OCI-LY3 (cell line): ENCODE measurements around the gene NRXN3.

Experiments
- H2AFZ ChIP-seq: fragments of 200-600, 300-600 bp; shearing (Covaris generic); 2 replicates; pipeline ENCODE4 v1.6.0; 2014; ENCODE audit warnings: antibody characterized with exemption, low read depth, low read length
- H3K27ac ChIP-seq: fragments of 200-600, 300-600 bp; sonication (generic); 2 replicates; pipeline ENCODE4 v1.5.1; 2014; ENCODE audit warnings: mild to moderate bottlenecking, low read length, moderate library complexity, mixed read lengths
- H3K27me3 ChIP-seq: fragments of 200-600, 300-600 bp; sonication (generic); 2 replicates; pipeline ENCODE4 v1.6.1; 2014; ENCODE audit warnings: low read depth, low read length, mixed read lengths
- H3K36me3 ChIP-seq: fragments of 200-600, 300-600 bp; sonication (generic); replicated peaks from 2 replicates; pipeline ENCODE3; 2014; ENCODE audit warnings: low read depth, low read length, mixed read lengths
- H3K4me1 ChIP-seq: fragments of 300-600, 200-600 bp; sonication (generic); 2 replicates; pipeline ENCODE4 v1.6.1; 2014; ENCODE audit warnings: low read length, mixed read lengths
- H3K4me2 ChIP-seq: fragments of 200-600, 300-600 bp; sonication (generic); 2 replicates; pipeline ENCODE4 v1.6.1; 2014; ENCODE audit warnings: low read length, mixed read lengths
- H3K4me3 ChIP-seq: fragments of 300-600, 200-600 bp; sonication (generic); 2 replicates; pipeline ENCODE4 v1.5.1; 2014; ENCODE audit warnings: antibody characterized with exemption, mild to moderate bottlenecking, low read length, moderate library complexity
- H3K79me2 ChIP-seq: fragments of 300-600, 200-600 bp; shearing (Covaris generic); 2 replicates; pipeline ENCODE4 v1.6.1; 2014; ENCODE audit warnings: mild to moderate bottlenecking, low read length, mixed read lengths
- H3K9ac ChIP-seq: fragments of 300-600, 200-600 bp; shearing (Covaris generic); 2 replicates; pipeline ENCODE4 v1.6.0; 2014; ENCODE audit warnings: mild to moderate bottlenecking, low read length, moderate library complexity
- H3K9me3 ChIP-seq: fragments of 200-600, 300-600 bp; shearing (Covaris generic); 2 replicates; pipeline ENCODE4 v1.6.1; 2014; ENCODE audit warnings: low read length, mixed read lengths; ENCODE audit not compliant: insufficient read depth
- H4K20me1 ChIP-seq: fragments of 200-600, 300-600 bp; sonication (generic); 2 replicates; pipeline ENCODE4 v1.6.1; 2016; ENCODE audit warnings: low read length, mixed read lengths; ENCODE audit not compliant: insufficient read depth
- CTCF ChIP-seq: fragments of 200-600, 300-600 bp; sonication (generic); IDR thresholded peaks from 2 replicates; pipeline ENCODE4 v1.5.1; 2014; ENCODE audit warnings: antibody characterized with exemption, low read length, low read depth
- EZH2phosphoT487 ChIP-seq: fragments of 200-600 bp; shearing (Covaris generic); IDR thresholded peaks from 2 replicates; pipeline ENCODE4 v1.6.1; 2018; ENCODE audit warnings: antibody characterized with exemption, mixed run types, low read depth

The NRXN3 gene

GRCh38 chr14:79665556-79665955, 1495.4 kb downstream of the NRXN3 start:
- no peak overlapping the region for H3K9ac ChIP-seq

GRCh38 chr14:79668951-79669350, 1498.8 kb downstream of the NRXN3 start:
- no peak overlapping the region for H3K9ac ChIP-seq
- no peak overlapping the region for H2AFZ ChIP-seq
- no peak for TF ChIP-seq EZH2phosphoT487
- no peak for TF ChIP-seq CTCF
- H3K9me3 ChIP-seq: no peaks in the 10 kb centered on the region
- H3K4me1 ChIP-seq: no peaks in the 10 kb centered on the region
- no peaks in the 10 kb centered on the region for H3K36me3 ChIP-seq
- no peaks in the 10 kb centered on the region for H3K79me2 ChIP-seq
- H3K4me3 ChIP-seq: no peak overlapping the region
- H4K20me1 ChIP-seq: no peaks in the 10 kb centered on the region
- no peaks in the 10 kb centered on the region for H3K27me3 ChIP-seq
- H3K27ac ChIP-seq: no peak overlapping the region
- no peak overlapping the region for H3K4me2 ChIP-seq

More at GRCh38 chr14:79665556-79665955, 1495.4 kb downstream of the NRXN3 start:
- no peak for TF ChIP-seq EZH2phosphoT487
- no peak for TF ChIP-seq CTCF
- H3K36me3 ChIP-seq: no peaks in the 10 kb centered on the region
- no peaks in the 10 kb centered on the region for H4K20me1 ChIP-seq
- H3K27me3 ChIP-seq: no peaks in the 10 kb centered on the region
- H3K4me3 ChIP-seq: no peak overlapping the region
- no peaks in the 10 kb centered on the region for H3K4me1 ChIP-seq
- no peak overlapping the region for H2AFZ ChIP-seq
- no peak overlapping the region for H3K4me2 ChIP-seq
- no peaks in the 10 kb centered on the region for H3K9me3 ChIP-seq
- no peaks in the 10 kb centered on the region for H3K79me2 ChIP-seq
- H3K27ac ChIP-seq: no peak overlapping the region

GRCh38 chr14:79670811-79671210, 1500.6 kb downstream of the NRXN3 start:
- no peaks in the 10 kb centered on the region for H4K20me1 ChIP-seq
- no peaks in the 10 kb centered on the region for H3K4me1 ChIP-seq
- H3K36me3 ChIP-seq: no peaks in the 10 kb centered on the region
- no peak overlapping the region for H3K4me2 ChIP-seq
- H3K79me2 ChIP-seq: no peaks in the 10 kb centered on the region
- no peak overlapping the region for H3K9ac ChIP-seq
- H3K27me3 ChIP-seq: no peaks in the 10 kb centered on the region
- no peak overlapping the region for H2AFZ ChIP-seq
- no peaks in the 10 kb centered on the region for H3K9me3 ChIP-seq
- H3K4me3 ChIP-seq: no peak overlapping the region
- TF ChIP-seq EZH2phosphoT487 (no peak), CTCF (no peak)
- H3K27ac ChIP-seq: no peak overlapping the region

GRCh38 chr14:79680087-79680486, 1509.9 kb downstream of the NRXN3 start:
- no peak for TF ChIP-seq CTCF
- TF ChIP-seq EZH2phosphoT487: no peak
- H3K9me3 ChIP-seq: no peaks in the 10 kb centered on the region
- H3K27ac ChIP-seq: no peak overlapping the region

More at GRCh38 chr14:79680087-79680486, 1509.9 kb downstream of the NRXN3 start:
- Histone ChIP-seq H3K9ac (no peak overlapping the region), H3K4me2 (no peak overlapping the region), H3K4me1 (no peaks in the 10 kb centered on the region), H3K79me2 (no peaks in the 10 kb centered on the region), H2AFZ (no peak overlapping the region), H3K4me3 (no peak overlapping the region), H4K20me1 (no peaks in the 10 kb centered on the region), H3K36me3 (no peaks in the 10 kb centered on the region), H3K27me3 (no peaks in the 10 kb centered on the region)
